SK-N-SH (cell line): ENCODE data around the gene NSMCE3. TPM values are rescaled to one million over a fixed set of nuclear protein-coding genes. Genes with fewer than 3 reads are reported as not detected.

Source experiments
- CTCF ChIA-PET: fragments of 300-600, 350-600 bp; formaldehyde crosslinking; extraction: SDS; loops from one replicate; lab custom pipeline; 2021; lab: Yijun Ruan, JAX
- POLR2A ChIA-PET: fragments of 350-600 bp; sonication (Branson Sonifier 250); formaldehyde crosslinking; extraction: SDS; loops from one replicate; lab custom pipeline; 2020; ENCODE audit warnings: antibody characterized with exemption, inconsistent platforms; lab: Yijun Ruan, JAX
- DNase-seq: peaks from one replicate; pipeline ENCODE4 v3.0.0; 2012
- H2AFZ ChIP-seq: fragments of 200-600 bp; sonication (generic); 2 replicates; pipeline ENCODE4 v1.8.1; 2016; ENCODE audit warnings: antibody characterized with exemption, mild to moderate bottlenecking, low read depth
- H3F3A ChIP-seq: fragments of 200-600 bp; sonication (generic); replicated peaks from 2 replicates; pipeline ENCODE3; 2016; ENCODE audit warnings: antibody characterized with exemption, mild to moderate bottlenecking; ENCODE audit not compliant: insufficient read depth
- H3K27ac ChIP-seq, 2 experiments: fragments of 200-500 bp in 1 of 2; fragments of 200-600 bp in 1 of 2; sonication (Bioruptor generic) in 1 of 2; sonication (generic), shearing (Covaris generic) in 1 of 2; 2 replicates each; pipeline versions ENCODE4 v1.5.1 to v1.6.1; 2014 to 2016; ENCODE audit warnings: low read depth in 2 of 2, inconsistent platforms in 1 of 2, low read length in 1 of 2, mild to moderate bottlenecking in 1 of 2, mixed read lengths in 1 of 2
- H3K27me3 ChIP-seq: fragments of 200-600 bp; sonication (generic), shearing (Covaris generic); 2 replicates; pipeline ENCODE4 v1.6.1; 2016; ENCODE audit warnings: mixed run types; ENCODE audit not compliant: insufficient read depth
- H3K36me3 ChIP-seq, 2 experiments: fragments of 200-500 bp in 1 of 2; fragments of 200-600 bp in 1 of 2; sonication (Bioruptor generic) in 1 of 2; sonication (generic) in 1 of 2; replicated peaks in 1 of 2; 2 replicates each; pipeline versions ENCODE3 to v1.5.1; 2014 to 2016; ENCODE audit warnings: low read length in 1 of 2, mild to moderate bottlenecking in 1 of 2; ENCODE audit not compliant: insufficient read depth in 2 of 2, control insufficient read depth in 1 of 2
- H3K4me1 ChIP-seq, 2 experiments: fragments of 200-500 bp in 1 of 2; fragments of 200-600 bp in 1 of 2; sonication (Bioruptor generic) in 1 of 2; sonication (generic), shearing (Covaris generic) in 1 of 2; 2 replicates each; pipeline versions ENCODE4 v1.5.1 to v1.6.1; 2014 to 2016; ENCODE audit warnings: low read depth in 1 of 2, low read length in 1 of 2, mixed run types in 1 of 2; ENCODE audit not compliant: insufficient read depth in 2 of 2, control insufficient read depth in 1 of 2
- H3K4me2 ChIP-seq: fragments of 200-600 bp; sonication (generic), shearing (Covaris generic); 2 replicates; pipeline ENCODE4 v1.6.1; 2017; ENCODE audit warnings: mixed run types
- H3K4me3 ChIP-seq, 2 experiments: fragments of 200-500 bp in 1 of 2; fragments of 200-600 bp in 1 of 2; sonication (Bioruptor generic) in 1 of 2; sonication (generic), shearing (Covaris generic) in 1 of 2; 2 replicates each; pipeline versions ENCODE4 v1.5.1 to v1.8.1; 2014 to 2016; ENCODE audit warnings: low read depth in 2 of 2, inconsistent platforms in 1 of 2, low read length in 1 of 2, mild to moderate bottlenecking in 1 of 2, mixed read lengths in 1 of 2, moderate library complexity in 1 of 2
- H3K79me2 ChIP-seq: fragments of 200-600 bp; sonication (generic); 2 replicates; pipeline ENCODE4 v1.8.1; 2017; ENCODE audit warnings: mild to moderate bottlenecking; ENCODE audit not compliant: insufficient read depth
- H3K9ac ChIP-seq: fragments of 200-600 bp; sonication (generic); 2 replicates; pipeline ENCODE4 v1.6.1; 2017; ENCODE audit warnings: mixed run types
- H3K9me2 ChIP-seq: fragments of 200-600 bp; sonication (generic); 2 replicates; pipeline ENCODE4 v1.6.1; 2017; ENCODE audit warnings: mixed run types
- H3K9me3 ChIP-seq: fragments of 200-600 bp; sonication (generic); 2 replicates; pipeline ENCODE4 v1.6.1; 2017; ENCODE audit warnings: mixed run types, mild to moderate bottlenecking, moderate library complexity
- H4K20me1 ChIP-seq: fragments of 200-600 bp; sonication (generic); 2 replicates; pipeline ENCODE4 v1.6.1; 2017; ENCODE audit warnings: mild to moderate bottlenecking, mixed run types; ENCODE audit not compliant: insufficient read depth
- EZH2phosphoT487 ChIP-seq: fragments of 200-600 bp; sonication (generic); IDR thresholded peaks from 2 replicates; pipeline ENCODE4 v1.6.1; 2017; ENCODE audit warnings: low read depth, mixed run types, mild to moderate bottlenecking, antibody characterized with exemption, moderate library complexity, borderline replicate concordance
- FOXM1 ChIP-seq: IDR thresholded peaks from 2 replicates; pipeline ENCODE4 v1.4.0; 2012; ENCODE audit warnings: low read depth, mild to moderate bottlenecking
- GABPA ChIP-seq: IDR thresholded peaks from 2 replicates; pipeline ENCODE4 v1.4.0; 2012; ENCODE audit warnings: low read depth, mild to moderate bottlenecking
- GATA2 ChIP-seq: sonication (generic); formaldehyde crosslinking; IDR thresholded peaks from 2 replicates; pipeline ENCODE4 v1.5.0; 2020; ENCODE audit warnings: mild to moderate bottlenecking, missing genetic modification reagents
- JUND ChIP-seq: IDR thresholded peaks from 2 replicates; pipeline ENCODE4 v1.4.0; 2012
- MEF2A ChIP-seq: IDR thresholded peaks from 2 replicates; pipeline ENCODE4 v1.4.0; 2012; ENCODE audit warnings: low read depth, borderline replicate concordance
- RAD21 ChIP-seq: IDR thresholded peaks from 2 replicates; pipeline ENCODE4 v1.6.1; 2012; ENCODE audit warnings: mild to moderate bottlenecking, low read length
- REST ChIP-seq: IDR thresholded peaks from 2 replicates; pipeline ENCODE4 v1.6.1; 2012; ENCODE audit warnings: mild to moderate bottlenecking, low read depth, low read length, moderate library complexity
- RFX5 ChIP-seq: IDR thresholded peaks from 2 replicates; pipeline ENCODE4 v1.6.1; 2012; ENCODE audit warnings: mild to moderate bottlenecking, improper control_type of control experiment, low read length
- RXRA ChIP-seq: IDR thresholded peaks from 2 replicates; pipeline ENCODE4 v1.4.0; 2012; ENCODE audit warnings: low read depth, mild to moderate bottlenecking, borderline replicate concordance
- SIN3A ChIP-seq: IDR thresholded peaks from 2 replicates; pipeline ENCODE4 v1.6.1; 2012; ENCODE audit warnings: low read depth, mild to moderate bottlenecking, low read length, moderate library complexity, borderline replicate concordance
- SMC3 ChIP-seq: IDR thresholded peaks from 2 replicates; pipeline ENCODE4 v1.6.1; 2012; ENCODE audit warnings: low read depth, low read length, improper control_type of control experiment
- TCF12 ChIP-seq: IDR thresholded peaks from 2 replicates; pipeline ENCODE4 v1.4.0; 2012
- ZBTB33 ChIP-seq: IDR thresholded peaks from 2 replicates; pipeline ENCODE4 v1.4.0; 2012; ENCODE audit warnings: low read depth, borderline replicate concordance
- WGBS: methylation state at CpG from one replicate; pipeline ENCODE4 v1.1.6; 2017; ENCODE audit warnings: low lambda C conversion rate; 5-methylcytosine and 5-hydroxymethylcytosine counted together
- polyA plus RNA-seq, 3 experiments: library from polyadenylated mRNA; depleted of rRNA; stranded (reverse); fragments of >200 nt; gene quantifications; 2 replicates each; pipeline ENCODE4 v1.2.3, GENCODE V29; 2012
- TF ChIP-seq, protein P1 (sequence below): IDR thresholded peaks from 2 replicates; pipeline ENCODE4; 2012
- TF ChIP-seq, protein P2 (sequence below): IDR thresholded peaks from 2 replicates; pipeline ENCODE4 v1.4.0; 2012; ENCODE audit warnings: low read depth
- TF ChIP-seq, protein P3 (sequence below): fragments of 200-600 bp; sonication (generic); IDR thresholded peaks from 2 replicates; pipeline ENCODE4 v1.6.1; 2017; ENCODE audit warnings: antibody characterized with exemption, mild to moderate bottlenecking, moderate library complexity

The NSMCE3 gene
- polyA plus RNA-seq, 1 of the 3 experiments (the other 2 are of a cell fraction): 5.5 TPM

DNA sequence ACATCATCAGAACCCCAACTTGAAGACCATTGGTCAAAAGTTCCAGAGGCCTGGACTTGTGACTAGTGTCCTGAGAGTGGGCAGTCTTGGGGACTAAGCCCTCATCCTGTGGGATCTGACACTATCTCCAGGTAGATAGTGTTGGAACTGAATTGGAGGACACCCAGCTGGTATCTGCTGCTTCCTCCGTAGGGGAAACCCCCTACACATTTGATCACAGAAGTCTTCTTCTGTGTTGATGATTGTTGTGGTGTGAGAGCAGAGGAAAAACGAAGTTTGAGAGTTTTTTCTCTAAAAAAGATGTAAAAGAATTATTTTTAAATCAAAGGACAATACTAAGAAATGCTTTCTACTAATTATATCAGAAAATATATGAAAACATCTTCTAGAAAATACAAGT is 6.9 kb downstream of the NSMCE3 start:
- no peak overlapping the region for H2AFZ ChIP-seq
- no peak overlapping the region for H3K4me3 ChIP-seq
- WGBS: 43% methylated on average over 2 of the region's 2 CpGs
- no peaks in the 10 kb centered on the region for H3F3A ChIP-seq
- no peak overlapping the region for H3K27ac ChIP-seq
- TF ChIP-seq RAD21 (no peak), FOXM1 (no peak), RFX5 (no peak), GABPA (no peak), SIN3A (no peak), SMC3 (no peak), REST (no peak), EZH2phosphoT487 (no peak), GATA2 (CRISPR knock-in tag) (no peak), JUND (no peak), RXRA (no peak), MEF2A (no peak), ZBTB33 (no peak), TCF12 (no peak)
- TF ChIP-seq, protein P1, sequence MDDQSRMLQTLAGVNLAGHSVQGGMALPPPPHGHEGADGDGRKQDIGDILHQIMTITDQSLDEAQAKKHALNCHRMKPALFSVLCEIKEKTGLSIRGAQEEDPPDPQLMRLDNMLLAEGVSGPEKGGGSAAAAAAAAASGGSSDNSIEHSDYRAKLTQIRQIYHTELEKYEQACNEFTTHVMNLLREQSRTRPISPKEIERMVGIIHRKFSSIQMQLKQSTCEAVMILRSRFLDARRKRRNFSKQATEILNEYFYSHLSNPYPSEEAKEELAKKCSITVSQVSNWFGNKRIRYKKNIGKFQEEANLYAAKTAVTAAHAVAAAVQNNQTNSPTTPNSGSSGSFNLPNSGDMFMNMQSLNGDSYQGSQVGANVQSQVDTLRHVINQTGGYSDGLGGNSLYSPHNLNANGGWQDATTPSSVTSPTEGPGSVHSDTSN: no peak
- TF ChIP-seq, protein P2, sequence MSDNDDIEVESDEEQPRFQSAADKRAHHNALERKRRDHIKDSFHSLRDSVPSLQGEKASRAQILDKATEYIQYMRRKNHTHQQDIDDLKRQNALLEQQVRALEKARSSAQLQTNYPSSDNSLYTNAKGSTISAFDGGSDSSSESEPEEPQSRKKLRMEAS: no peak
- TF ChIP-seq, protein P3, sequence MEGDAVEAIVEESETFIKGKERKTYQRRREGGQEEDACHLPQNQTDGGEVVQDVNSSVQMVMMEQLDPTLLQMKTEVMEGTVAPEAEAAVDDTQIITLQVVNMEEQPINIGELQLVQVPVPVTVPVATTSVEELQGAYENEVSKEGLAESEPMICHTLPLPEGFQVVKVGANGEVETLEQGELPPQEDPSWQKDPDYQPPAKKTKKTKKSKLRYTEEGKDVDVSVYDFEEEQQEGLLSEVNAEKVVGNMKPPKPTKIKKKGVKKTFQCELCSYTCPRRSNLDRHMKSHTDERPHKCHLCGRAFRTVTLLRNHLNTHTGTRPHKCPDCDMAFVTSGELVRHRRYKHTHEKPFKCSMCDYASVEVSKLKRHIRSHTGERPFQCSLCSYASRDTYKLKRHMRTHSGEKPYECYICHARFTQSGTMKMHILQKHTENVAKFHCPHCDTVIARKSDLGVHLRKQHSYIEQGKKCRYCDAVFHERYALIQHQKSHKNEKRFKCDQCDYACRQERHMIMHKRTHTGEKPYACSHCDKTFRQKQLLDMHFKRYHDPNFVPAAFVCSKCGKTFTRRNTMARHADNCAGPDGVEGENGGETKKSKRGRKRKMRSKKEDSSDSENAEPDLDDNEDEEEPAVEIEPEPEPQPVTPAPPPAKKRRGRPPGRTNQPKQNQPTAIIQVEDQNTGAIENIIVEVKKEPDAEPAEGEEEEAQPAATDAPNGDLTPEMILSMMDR: no peak
- no peak overlapping the region for H3K4me2 ChIP-seq
- H3K9me2 ChIP-seq: no peaks in the 10 kb centered on the region
- ChIA-PET CTCF (interaction anchor here (1.4 kb wide), 1 partner anchor 54 kb away, joined by 4 read pairs; no protein-coding TSS in a partner anchor), POLR2A (no interaction called here)
- H3K79me2 ChIP-seq: peaks cover 7% of the 10 kb centered on the region
- H3K36me3 ChIP-seq: no peaks in the 10 kb centered on the region
- H4K20me1 ChIP-seq: no peaks in the 10 kb centered on the region
- H3K9me3 ChIP-seq: no peaks in the 10 kb centered on the region
- DNase-seq: no peak
- no peak overlapping the region for H3K9ac ChIP-seq
- no peaks in the 10 kb centered on the region for H3K27me3 ChIP-seq
- H3K4me1 ChIP-seq: peaks cover 5 to 6% of the 10 kb centered on the region in 2 experiments; a peak in 3 of 4 replicates
